PC-3 (cell line): ENCODE data around the gene ZC3HAV1. TPM values are rescaled to one million over a fixed set of nuclear protein-coding genes. Genes with fewer than 3 reads are reported as not detected.

Source experiments
- ATAC-seq: fragments of 200-7000 bp; cut with Tn5 transposase; 2 replicates; pipeline ENCODE4 v1.9.1; 2020; ENCODE audit warnings: mild to moderate bottlenecking, moderate library complexity
- BruUV-seq: library from RNA; stranded (reverse); fragments of 400-500 nt; replicated peaks from 2 replicates; lab custom pipeline; 2021; lab: Mats Ljungman, UMichigan
- CTCF ChIA-PET: fragments of 300-600 bp; sonication (Branson Sonifier 250); formaldehyde crosslinking; loops from one replicate; lab custom pipeline; 2022; ENCODE audit warnings: antibody characterized with exemption; lab: Charles Lee
- POLR2A ChIA-PET: fragments of 300-600 bp; sonication (Branson Sonifier 250); formaldehyde crosslinking; loops from one replicate; lab custom pipeline; 2022; ENCODE audit warnings: antibody characterized with exemption; ENCODE audit not compliant: unreplicated experiment; lab: Charles Lee
- DNase-seq: peaks from one replicate; pipeline ENCODE4 v3.0.0-alpha.2; 2015
- H2AFZ ChIP-seq: fragments of 300-600 bp; sonication (generic); 2 replicates; pipeline ENCODE4 v1.6.0; 2016; ENCODE audit warnings: antibody characterized with exemption, low read length
- H3F3A ChIP-seq: fragments of 300-600 bp; sonication (generic); one replicate; pipeline ENCODE4 v1.6.0; 2017; ENCODE audit warnings: antibody characterized with exemption, low read length, control low read depth, mild to moderate bottlenecking; ENCODE audit not compliant: unreplicated experiment
- H3K27ac ChIP-seq: fragments of 300-600 bp; sonication (generic); 2 replicates; pipeline ENCODE4 v1.5.1; 2016; ENCODE audit warnings: mild to moderate bottlenecking, low read length
- H3K27me3 ChIP-seq: fragments of 300-600 bp; sonication (generic); 2 replicates; pipeline ENCODE4 v1.6.1; 2016; ENCODE audit warnings: low read length, mixed read lengths
- H3K36me3 ChIP-seq: fragments of 300-600 bp; sonication (generic); 2 replicates; pipeline ENCODE4 v1.6.1; 2016; ENCODE audit warnings: low read depth, mixed run types, low read length, mixed read lengths
- H3K4me1 ChIP-seq: fragments of 300-600 bp; sonication (generic); 2 replicates; pipeline ENCODE4 v1.5.1; 2016; ENCODE audit warnings: low read length; ENCODE audit not compliant: insufficient read depth
- H3K4me2 ChIP-seq: fragments of 300-600 bp; sonication (generic); 2 replicates; pipeline ENCODE4 v1.6.0; 2016; ENCODE audit warnings: low read length
- H3K4me3 ChIP-seq: fragments of 300-600 bp; sonication (generic); 2 replicates; pipeline ENCODE4 v1.5.1; 2016; ENCODE audit warnings: mild to moderate bottlenecking, low read length, mixed read lengths
- H3K79me2 ChIP-seq: fragments of 300-600 bp; sonication (generic); 2 replicates; pipeline ENCODE4 v1.6.1; 2017; ENCODE audit warnings: low read length, mixed read lengths
- H3K9ac ChIP-seq: fragments of 300-600 bp; sonication (generic); 2 replicates; pipeline ENCODE4 v1.6.0; 2016; ENCODE audit warnings: mild to moderate bottlenecking, low read length
- H3K9me2 ChIP-seq: fragments of 300-600 bp; sonication (generic); replicated peaks from 2 replicates; pipeline ENCODE4 v1.6.1; 2016; ENCODE audit warnings: mixed run types, low read length, mixed read lengths
- H3K9me3 ChIP-seq: fragments of 300-600 bp; sonication (generic); 2 replicates; pipeline ENCODE4 v1.6.1; 2016; ENCODE audit warnings: low read length, mixed read lengths
- H4K20me1 ChIP-seq: fragments of 300-600 bp; sonication (generic); 2 replicates; pipeline ENCODE4 v1.6.1; 2016; ENCODE audit warnings: low read length, mixed read lengths
- EZH2 ChIP-seq: fragments of 300-600 bp; sonication (generic); IDR thresholded peaks from one replicate; pipeline ENCODE4 v1.6.1; 2017; ENCODE audit warnings: antibody characterized with exemption, mild to moderate bottlenecking, low read length; ENCODE audit not compliant: unreplicated experiment
- EZH2phosphoT487 ChIP-seq: fragments of 300-600 bp; sonication (generic); IDR thresholded peaks from 2 replicates; pipeline ENCODE4 v1.6.1; 2018; ENCODE audit warnings: mild to moderate bottlenecking, antibody characterized with exemption, low read length, borderline replicate concordance
- intact Hi-C: fragments of 100-400 bp; cut with micrococcal nuclease; formaldehyde crosslinking; loops from 2 replicates; pipeline ENCODE4 v1.9.0; 2023
- total RNA-seq: library from RNA; depleted of rRNA; stranded (reverse); fragments of >200 nt; gene quantifications from 2 replicates; pipeline ENCODE4 v1.2.3, GENCODE V29; 2014
- TF ChIP-seq, protein P1 (sequence below): fragments of 300-600 bp; sonication (generic); conservative IDR thresholded peaks from 2 replicates; pipeline ENCODE4 v1.5.1; 2017; ENCODE audit warnings: antibody characterized with exemption, low read depth, mild to moderate bottlenecking, low read length

Gene ZC3HAV1
- total RNA-seq, 1 experiment from 2014 or later, result 19.6 TPM

DNA sequence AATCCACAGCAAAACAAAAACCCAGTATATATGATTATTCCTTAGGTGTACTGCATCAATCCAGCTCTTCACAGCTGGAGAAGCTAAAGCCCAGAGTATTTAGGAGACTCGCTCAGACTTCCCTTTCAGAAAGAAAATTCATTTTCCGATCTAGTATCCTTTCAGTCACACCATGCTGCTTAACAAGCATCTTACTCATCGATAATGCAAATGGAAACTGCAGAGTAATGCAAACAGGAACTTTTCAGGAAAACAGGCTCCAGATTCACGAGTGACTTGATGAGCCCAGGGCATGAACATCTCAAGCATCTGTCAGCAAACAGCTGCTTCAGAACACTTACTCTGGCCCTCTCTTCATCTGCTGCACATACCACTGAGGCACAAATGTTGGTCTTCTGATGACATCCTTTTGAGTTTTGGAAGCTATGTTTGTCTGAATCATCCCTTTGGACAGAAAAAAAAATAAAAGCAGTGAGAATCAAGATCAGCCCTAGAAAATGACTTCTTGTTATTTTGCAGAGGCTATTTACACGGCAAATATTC is 48.8 kb downstream of the ZC3HAV1 start:
- H3K9ac ChIP-seq, result no peak overlapping the region
- H3K4me2 ChIP-seq, result no peak overlapping the region
- no peak overlapping the region for H3K4me3 ChIP-seq
- intact Hi-C loops, result no loop called here
- no TSS peak for BruUV-seq
- H3K27ac ChIP-seq, result no peak overlapping the region
- H3K9me2 ChIP-seq, result no peaks in the 10 kb centered on the region
- DNase-seq, result no peak
- H3K27me3 ChIP-seq, result no peaks in the 10 kb centered on the region
- H2AFZ ChIP-seq, result no peak overlapping the region
- TF ChIP-seq, protein P1, sequence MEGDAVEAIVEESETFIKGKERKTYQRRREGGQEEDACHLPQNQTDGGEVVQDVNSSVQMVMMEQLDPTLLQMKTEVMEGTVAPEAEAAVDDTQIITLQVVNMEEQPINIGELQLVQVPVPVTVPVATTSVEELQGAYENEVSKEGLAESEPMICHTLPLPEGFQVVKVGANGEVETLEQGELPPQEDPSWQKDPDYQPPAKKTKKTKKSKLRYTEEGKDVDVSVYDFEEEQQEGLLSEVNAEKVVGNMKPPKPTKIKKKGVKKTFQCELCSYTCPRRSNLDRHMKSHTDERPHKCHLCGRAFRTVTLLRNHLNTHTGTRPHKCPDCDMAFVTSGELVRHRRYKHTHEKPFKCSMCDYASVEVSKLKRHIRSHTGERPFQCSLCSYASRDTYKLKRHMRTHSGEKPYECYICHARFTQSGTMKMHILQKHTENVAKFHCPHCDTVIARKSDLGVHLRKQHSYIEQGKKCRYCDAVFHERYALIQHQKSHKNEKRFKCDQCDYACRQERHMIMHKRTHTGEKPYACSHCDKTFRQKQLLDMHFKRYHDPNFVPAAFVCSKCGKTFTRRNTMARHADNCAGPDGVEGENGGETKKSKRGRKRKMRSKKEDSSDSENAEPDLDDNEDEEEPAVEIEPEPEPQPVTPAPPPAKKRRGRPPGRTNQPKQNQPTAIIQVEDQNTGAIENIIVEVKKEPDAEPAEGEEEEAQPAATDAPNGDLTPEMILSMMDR, result no peak
- TF ChIP-seq EZH2phosphoT487, result no peak
- TF ChIP-seq EZH2, result no peak
- no peaks in the 10 kb centered on the region for H3K9me3 ChIP-seq
- ChIA-PET POLR2A (no interaction called here), CTCF (no interaction called here)
- no peak for ATAC-seq
- H3F3A ChIP-seq, result no peaks in the 10 kb centered on the region
- no peaks in the 10 kb centered on the region for H3K79me2 ChIP-seq
- no peaks in the 10 kb centered on the region for H3K4me1 ChIP-seq
- H3K36me3 ChIP-seq, result peaks cover 20% of the 10 kb centered on the region; the same call in 1 of the 2 replicates
- H4K20me1 ChIP-seq, result no peaks in the 10 kb centered on the region

DNA sequence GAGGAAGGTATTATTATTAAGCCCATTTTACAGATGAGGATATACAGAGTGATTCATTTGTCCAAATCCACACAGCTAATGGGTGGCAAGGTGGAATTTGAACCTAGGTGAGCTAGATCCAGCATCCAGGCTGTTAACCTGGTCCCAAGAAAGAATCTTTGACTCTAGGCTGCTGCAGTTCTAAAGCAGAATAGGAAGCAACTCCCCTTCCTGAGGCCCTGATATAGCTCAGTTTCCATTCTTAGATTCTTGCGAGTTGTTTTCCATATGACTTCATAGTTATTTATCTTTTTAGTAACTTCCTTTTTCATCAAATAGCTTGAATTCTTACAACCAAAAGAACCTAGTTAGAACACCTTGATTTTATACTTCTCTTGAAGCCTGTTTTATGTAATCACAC is 49.6 kb downstream of the ZC3HAV1 start:
- CTCF ChIA-PET, result no interaction called here

DNA sequence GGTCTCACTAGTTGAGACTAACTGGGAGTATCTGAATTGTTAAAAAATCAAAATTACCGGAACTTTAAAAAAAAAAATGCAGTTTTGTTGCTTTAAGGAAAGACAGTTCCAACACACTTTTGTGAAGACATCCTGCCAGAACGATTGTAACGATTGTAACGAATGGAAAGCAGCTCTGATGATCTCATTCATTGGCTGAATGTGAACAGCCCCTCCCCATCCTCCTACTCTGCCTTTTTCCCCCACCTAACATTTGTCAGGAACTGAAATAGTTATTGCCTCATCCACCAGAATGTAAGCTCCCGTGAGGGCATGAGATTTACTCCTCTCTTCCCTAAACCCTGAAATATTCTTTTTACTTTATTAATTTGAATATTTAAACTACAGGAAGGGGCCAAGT is 50.6 kb downstream of the ZC3HAV1 start:
- TF ChIP-seq EZH2 (no peak), EZH2phosphoT487 (no peak)
- TF ChIP-seq, protein P1, result no peak
- no peak overlapping the region for H3K4me2 ChIP-seq
- ChIA-PET CTCF (no interaction called here), POLR2A (no interaction called here)
- H3K27me3 ChIP-seq, result no peaks in the 10 kb centered on the region
- H3K4me3 ChIP-seq, result no peak overlapping the region
- no peak for DNase-seq
- H4K20me1 ChIP-seq, result no peaks in the 10 kb centered on the region
- H3K9ac ChIP-seq, result no peak overlapping the region
- intact Hi-C loops, result no loop called here
- H3K4me1 ChIP-seq, result no peaks in the 10 kb centered on the region
- ATAC-seq, result no peak
- BruUV-seq, result no TSS peak
- H3K27ac ChIP-seq, result no peak overlapping the region
- H3K9me3 ChIP-seq, result no peaks in the 10 kb centered on the region
- no peak overlapping the region for H2AFZ ChIP-seq
- no peaks in the 10 kb centered on the region for H3K79me2 ChIP-seq
- no peaks in the 10 kb centered on the region for H3F3A ChIP-seq
- no peaks in the 10 kb centered on the region for H3K9me2 ChIP-seq
- peaks cover 21% of the 10 kb centered on the region; the same call in 1 of the 2 replicates for H3K36me3 ChIP-seq

More for the DNA sequence above, 49.6 kb downstream of the ZC3HAV1 start:
- DNase-seq (no peak), ATAC-seq (no peak)
- no peaks in the 10 kb centered on the region for H3F3A ChIP-seq
- no peaks in the 10 kb centered on the region for H3K79me2 ChIP-seq
- H3K9me2 ChIP-seq, result no peaks in the 10 kb centered on the region
- H2AFZ ChIP-seq, result no peak overlapping the region
- BruUV-seq, result no TSS peak
- H4K20me1 ChIP-seq, result no peaks in the 10 kb centered on the region
- intact Hi-C loops, result no loop called here
- H3K4me1 ChIP-seq, result no peaks in the 10 kb centered on the region
- H3K36me3 ChIP-seq, result peaks cover 23% of the 10 kb centered on the region; the same call in 1 of the 2 replicates
- H3K4me2 ChIP-seq, result no peak overlapping the region
- POLR2A ChIA-PET, result no interaction called here
- no peak for TF ChIP-seq EZH2
- TF ChIP-seq, protein P1, result no peak
- TF ChIP-seq EZH2phosphoT487, result no peak
- H3K27ac ChIP-seq, result no peak overlapping the region
- H3K9ac ChIP-seq, result no peak overlapping the region
- no peak overlapping the region for H3K4me3 ChIP-seq
- no peaks in the 10 kb centered on the region for H3K27me3 ChIP-seq
- no peaks in the 10 kb centered on the region for H3K9me3 ChIP-seq
